IMR-90 (cell line): ENCODE measurements around the gene ANKRD33B. TPM values are rescaled to one million over a fixed set of nuclear protein-coding genes. Genes with fewer than 3 reads are reported as not detected.

Experiments used
- ATAC-seq: fragments of 200-7000 bp; cut with Tn5 transposase; 2 replicates; pipeline ENCODE4 v1.9.1; 2020; ENCODE audit warnings: low read depth, mild to moderate bottlenecking, moderate library complexity
- BruUV-seq: library from RNA; stranded (reverse); fragments of 400-500 nt; replicated peaks from 2 replicates; lab custom pipeline; 2021; lab: Mats Ljungman, UMichigan
- CTCF ChIA-PET: fragments of 300-600 bp; formaldehyde crosslinking; extraction: SDS; loops from one replicate; lab custom pipeline; 2021; ENCODE audit warnings: antibody characterized with exemption; lab: Yijun Ruan, JAX
- POLR2A ChIA-PET: fragments of 300-600 bp; sonication (Branson Sonifier 250); formaldehyde crosslinking; loops from one replicate; lab custom pipeline; 2022; ENCODE audit warnings: antibody characterized with exemption; ENCODE audit not compliant: unreplicated experiment; lab: Charles Lee
- DNase-seq: peaks from one replicate; pipeline ENCODE4 v3.0.0; 2013
- H2AFZ ChIP-seq: replicated peaks from 2 replicates; pipeline ENCODE3; 2013; ENCODE audit warnings: low read length, mild to moderate bottlenecking; ENCODE audit not compliant: poor library complexity
- H2AK5ac ChIP-seq: 2 replicates; pipeline ENCODE4 v1.6.1; 2013; ENCODE audit warnings: low read depth, low read length, inconsistent platforms
- H2AK9ac ChIP-seq: replicated peaks from 2 replicates; pipeline ENCODE3; 2013; ENCODE audit warnings: mild to moderate bottlenecking, low read depth, low read length, moderate library complexity; ENCODE audit not compliant: poor library complexity
- H2BK120ac ChIP-seq: 2 replicates; pipeline ENCODE4 v1.6.1; 2013; ENCODE audit warnings: low read depth, low read length, inconsistent platforms
- H2BK15ac ChIP-seq: 3 replicates; pipeline ENCODE4 v1.6.1; 2013; ENCODE audit warnings: low read depth, low read length, inconsistent platforms
- H2BK20ac ChIP-seq: 2 replicates; pipeline ENCODE4 v1.6.1; 2013; ENCODE audit warnings: low read depth, mild to moderate bottlenecking, inconsistent platforms, low read length, moderate library complexity
- H2BK5ac ChIP-seq: 2 replicates; pipeline ENCODE4 v1.6.1; 2013; ENCODE audit warnings: mild to moderate bottlenecking, low read depth, low read length, inconsistent platforms; ENCODE audit not compliant: poor library complexity, severe bottlenecking
- H3K14ac ChIP-seq: replicated peaks from 2 replicates; pipeline ENCODE4 v1.6.1; 2013; ENCODE audit warnings: low read depth, low read length, inconsistent platforms
- H3K18ac ChIP-seq: 2 replicates; pipeline ENCODE4 v1.6.1; 2013; ENCODE audit warnings: low read depth, low read length, control low read depth
- H3K23ac ChIP-seq: 2 replicates; pipeline ENCODE4 v1.6.1; 2013; ENCODE audit warnings: low read depth, low read length, inconsistent platforms
- H3K27ac ChIP-seq: 2 replicates; pipeline ENCODE4 v1.5.1; 2013; ENCODE audit warnings: mild to moderate bottlenecking, control low read depth, low read length; ENCODE audit not compliant: insufficient read depth
- H3K27me3 ChIP-seq: 2 replicates; pipeline ENCODE4 v1.6.1; 2013; ENCODE audit warnings: low read length; ENCODE audit not compliant: control insufficient read depth, insufficient read depth
- H3K36me3 ChIP-seq: 2 replicates; pipeline ENCODE4 v1.6.1; 2013; ENCODE audit warnings: low read length, mixed read lengths; ENCODE audit not compliant: control insufficient read depth, insufficient read depth
- H3K4ac ChIP-seq: 2 replicates; pipeline ENCODE4 v1.6.1; 2013; ENCODE audit warnings: low read depth, low read length, inconsistent platforms
- H3K4me1 ChIP-seq: 2 replicates; pipeline ENCODE4 v1.6.1; 2013; ENCODE audit warnings: low read length, mixed read lengths; ENCODE audit not compliant: control insufficient read depth, insufficient read depth
- H3K4me2 ChIP-seq: 2 replicates; pipeline ENCODE4 v1.6.1; 2013; ENCODE audit warnings: low read depth, mild to moderate bottlenecking, control low read depth, low read length, moderate library complexity
- H3K4me3 ChIP-seq: 2 replicates; pipeline ENCODE4 v1.5.1; 2013; ENCODE audit warnings: low read depth, mild to moderate bottlenecking, control low read depth, low read length, moderate library complexity; ENCODE audit not compliant: insufficient read depth
- H3K56ac ChIP-seq: 2 replicates; pipeline ENCODE4 v1.6.1; 2013; ENCODE audit warnings: low read length, inconsistent platforms; ENCODE audit not compliant: insufficient read depth; ENCODE audit errors: extremely low read depth
- H3K79me1 ChIP-seq, 2 experiments: 2 replicates each; pipeline ENCODE4 v1.6.1; 2013; ENCODE audit warnings: low read length in 2 of 2, inconsistent platforms in 1 of 2, low read depth in 1 of 2
- H3K9ac ChIP-seq: 2 replicates; pipeline ENCODE4 v1.6.1; 2013; ENCODE audit warnings: low read depth, low read length, control low read depth
- H3K9me1 ChIP-seq: 2 replicates; pipeline ENCODE4 v1.6.1; 2013; ENCODE audit warnings: low read length, inconsistent platforms; ENCODE audit not compliant: insufficient read depth
- H3K9me3 ChIP-seq: 2 replicates; pipeline ENCODE4 v1.6.1; 2013; ENCODE audit warnings: low read length; ENCODE audit not compliant: control insufficient read depth, insufficient read depth
- H4K20me1 ChIP-seq: 2 replicates; pipeline ENCODE4 v1.6.1; 2013; ENCODE audit warnings: low read length, inconsistent platforms; ENCODE audit not compliant: insufficient read depth
- H4K5ac ChIP-seq: 2 replicates; pipeline ENCODE4 v1.6.1; 2013; ENCODE audit warnings: mild to moderate bottlenecking, low read depth, low read length, control low read depth
- H4K8ac ChIP-seq, 2 experiments: 2 replicates each; pipeline ENCODE4 v1.6.1; 2013; ENCODE audit warnings: low read depth in 2 of 2, low read length in 2 of 2, control low read depth in 1 of 2, inconsistent platforms in 1 of 2
- H4K91ac ChIP-seq: 2 replicates; pipeline ENCODE4 v1.6.1; 2013; ENCODE audit warnings: low read depth, low read length, inconsistent platforms; ENCODE audit not compliant: insufficient read depth
- CEBPB ChIP-seq: IDR thresholded peaks from 2 replicates; pipeline ENCODE4 v1.6.1; 2012; ENCODE audit warnings: low read depth, low read length, improper control_type of control experiment
- FOS ChIP-seq: fragments of 150-350 bp; IDR thresholded peaks from 2 replicates; pipeline ENCODE4 v1.6.1; 2016; ENCODE audit warnings: low read depth, low read length
- WGBS, 2 experiments: methylation state at CpG; one replicate each; pipeline versions ENCODE4 v1.1.5 to v1.1.7; 2013; ENCODE audit warnings: missing lambda C conversion rate in 2 of 2; ENCODE audit not compliant: insufficient read length in 1 of 2; ENCODE audit errors: extremely low coverage in 2 of 2; 5-methylcytosine and 5-hydroxymethylcytosine counted together
- dilution Hi-C: fragments of 300-500 bp; cut with HindIII; formaldehyde crosslinking; loops from one replicate; pipeline ENCODE4 v1.14.3; 2018; ENCODE audit warnings: low sequenced_read_pairs; ENCODE audit not compliant: unreplicated experiment
- in situ Hi-C: fragments of 300-500 bp; cut with MboI; formaldehyde crosslinking; loops from 3 replicates; pipeline ENCODE4 v1.14.3; 2019; ENCODE audit warnings: low sequenced_read_pairs, inconsistent platforms, mixed read lengths
- intact Hi-C: fragments of 100-400 bp; cut with micrococcal nuclease; formaldehyde crosslinking; loops from 2 replicates; pipeline ENCODE4 v1.10.0; 2022
- polyA plus RNA-seq, 3 experiments: library from polyadenylated mRNA; depleted of rRNA; stranded (reverse); fragments of >200 nt; gene quantifications; 2 replicates each; pipeline ENCODE4 v1.2.3, GENCODE V29; 2012; ENCODE audit warnings: low replicate concordance in 1 of 3
- total RNA-seq: library from RNA; depleted of rRNA; stranded (reverse); fragments of >200 nt; gene quantifications from 2 replicates; pipeline ENCODE4 v1.2.3, GENCODE V29; 2012

The ANKRD33B gene
- total and polyA plus RNA-seq, 2 of the 4 experiments (the other 2 are of a cell fraction) = 2.5 to 3.3 TPM

DNA sequence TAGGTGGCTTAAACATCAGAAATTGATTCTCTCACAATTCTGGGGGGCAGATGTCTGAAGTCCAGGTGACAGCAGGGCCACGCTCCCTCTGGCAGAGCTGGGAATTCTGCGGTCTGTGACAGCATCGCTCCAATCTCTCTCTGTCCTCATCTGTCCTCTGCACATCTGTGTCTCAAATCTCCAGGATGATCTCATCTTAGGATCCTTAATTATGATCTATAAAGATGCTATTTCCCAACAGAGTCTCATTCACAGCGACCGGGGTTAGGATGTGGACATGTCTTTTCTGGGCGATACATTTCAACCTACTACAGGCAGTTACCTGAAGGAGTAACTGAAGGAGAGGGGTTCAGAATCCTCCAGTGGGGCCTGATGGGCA, 31.4 kb downstream of the ANKRD33B start:
- peak overlapping the region; percentile 47 for H3K4ac ChIP-seq
- peak overlapping the region; percentile 99 for H2AK5ac ChIP-seq
- peak overlapping the region; percentile 60; the same call in 1 of the 2 replicates for H3K27ac ChIP-seq
- dilution Hi-C loops = no loop called here
- H2AK9ac ChIP-seq = peak overlapping the region; percentile 42
- no TSS peak for BruUV-seq
- peaks cover 18 to 54% of the 10 kb centered on the region in 2 experiments; a peak in 3 of 4 replicates for H3K79me1 ChIP-seq
- no peak overlapping the region for H3K4me3 ChIP-seq
- H3K18ac ChIP-seq = peak overlapping the region; percentile 51
- peak overlapping the region; percentile 45 to 80 for H4K8ac ChIP-seq
- peak overlapping the region; percentile 40 for H2BK5ac ChIP-seq
- peak overlapping the region; percentile 64 for H2BK20ac ChIP-seq
- TF ChIP-seq CEBPB (peak; percentile 62; the same call in 1 of the 2 replicates), FOS (no peak)
- peak overlapping the region; percentile 25 for H3K23ac ChIP-seq
- H3K14ac ChIP-seq = peak overlapping the region; percentile 30
- H3K9ac ChIP-seq = 0 out of 2 replicates have a peak overlapping the region, but pooled peaks have one; percentile 3
- H3K9me3 ChIP-seq = no peaks in the 10 kb centered on the region
- H3K56ac ChIP-seq = no peak overlapping the region
- peaks cover 17% of the 10 kb centered on the region for H3K4me1 ChIP-seq
- CTCF ChIA-PET = interaction anchor here (0.5 to 1.1 kb wide), 2 partner anchors 32 to 96 kb away, joined by 3 read pairs; no protein-coding TSS in a partner anchor
- no peaks in the 10 kb centered on the region for H3K36me3 ChIP-seq
- in situ Hi-C loops = no loop called here
- H2BK15ac ChIP-seq = peak overlapping the region; percentile 6; the same call in 2 of the 3 replicates
- H3K27me3 ChIP-seq = no peaks in the 10 kb centered on the region
- peak overlapping the region; percentile 75 for H2BK120ac ChIP-seq
- DNase-seq (peak; percentile 44), ATAC-seq (peak; percentile 15)
- peaks cover 26% of the 10 kb centered on the region; the same call in 1 of the 2 replicates for H4K20me1 ChIP-seq
- intact Hi-C loops = no loop called here
- H4K91ac ChIP-seq = peak overlapping the region; percentile 60
- WGBS, 2 experiments = no CpG with 5 or more reads among the region's 6 CpGs
- peak overlapping the region; percentile 76 for H3K4me2 ChIP-seq
- peak overlapping the region; percentile 71 for H4K5ac ChIP-seq
- POLR2A ChIA-PET = no interaction called here
- peak overlapping the region; percentile 39 for H2AFZ ChIP-seq
- H3K9me1 ChIP-seq = peaks cover 17% of the 10 kb centered on the region
